Omental fat pad (tissue), 4 donors: ENCODE data around the gene MYADM. TPM values are rescaled to one million over a fixed set of nuclear protein-coding genes. Genes with fewer than 3 reads are reported as not detected.
"Not testable (repeated sequence)": the region's sequence is repeated elsewhere in the genome, so short reads cannot be mapped to it uniquely, and the experiment has no call there.

ENCODE experiments used
- ATAC-seq: fragments of 150-250 bp; one replicate; pipeline ENCODE4 v1.9.1; 2016; ENCODE audit warnings: mild to moderate bottlenecking, moderate library complexity; ENCODE audit not compliant: low FRiP score
- DNase-seq: peaks from one replicate; pipeline ENCODE4 v3.0.0-alpha.2; 2019; ENCODE audit warnings: low spot score
- total RNA-seq, 4 donors: library from RNA; depleted of rRNA; stranded (reverse); fragments of >200 nt; gene quantifications; one replicate each; pipeline ENCODE4 v1.1.0, GENCODE V29; 2016
- TF ChIP-seq, protein P1 (sequence below), 3 donors: fragments of 450-650 bp; IDR thresholded peaks; one replicate each; pipeline ENCODE4 v1.5.1; 2016 to 2017; ENCODE audit warnings: antibody characterized with exemption in 3 of 3, mild to moderate bottlenecking in 3 of 3, moderate library complexity in 2 of 3

MYADM gene
- total RNA-seq, 4 donors from 2014 or later, result 50.6 to 346 (median 97.8) TPM

DNA sequence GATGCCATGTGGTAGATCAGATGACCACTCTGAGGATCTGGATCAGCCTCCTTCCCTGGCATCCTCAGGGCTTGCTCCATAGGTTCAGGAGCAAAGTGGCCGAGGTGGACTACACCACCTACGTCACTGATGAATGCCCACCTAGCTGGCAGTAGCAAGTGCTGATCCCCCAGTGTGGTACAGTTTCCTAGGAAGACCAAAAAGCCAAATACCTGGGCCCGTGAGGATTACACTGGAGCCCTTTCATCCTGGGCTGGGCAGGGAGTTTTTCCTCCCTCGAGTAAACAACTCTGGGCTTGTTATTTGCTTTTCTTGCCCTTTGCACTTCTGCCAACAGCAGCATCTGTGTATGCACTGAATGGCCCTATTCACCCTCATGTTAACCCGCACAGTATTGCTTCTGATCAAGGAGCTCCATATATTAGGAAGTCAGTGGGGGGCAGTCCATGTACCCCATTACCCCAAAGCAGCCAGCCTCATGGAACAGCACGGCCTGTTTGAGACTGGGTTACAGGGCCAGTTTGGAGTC, 3.3 kb upstream of the MYADM start:
- DNase-seq (no peak), ATAC-seq (no peak)
- TF ChIP-seq, protein P1, sequence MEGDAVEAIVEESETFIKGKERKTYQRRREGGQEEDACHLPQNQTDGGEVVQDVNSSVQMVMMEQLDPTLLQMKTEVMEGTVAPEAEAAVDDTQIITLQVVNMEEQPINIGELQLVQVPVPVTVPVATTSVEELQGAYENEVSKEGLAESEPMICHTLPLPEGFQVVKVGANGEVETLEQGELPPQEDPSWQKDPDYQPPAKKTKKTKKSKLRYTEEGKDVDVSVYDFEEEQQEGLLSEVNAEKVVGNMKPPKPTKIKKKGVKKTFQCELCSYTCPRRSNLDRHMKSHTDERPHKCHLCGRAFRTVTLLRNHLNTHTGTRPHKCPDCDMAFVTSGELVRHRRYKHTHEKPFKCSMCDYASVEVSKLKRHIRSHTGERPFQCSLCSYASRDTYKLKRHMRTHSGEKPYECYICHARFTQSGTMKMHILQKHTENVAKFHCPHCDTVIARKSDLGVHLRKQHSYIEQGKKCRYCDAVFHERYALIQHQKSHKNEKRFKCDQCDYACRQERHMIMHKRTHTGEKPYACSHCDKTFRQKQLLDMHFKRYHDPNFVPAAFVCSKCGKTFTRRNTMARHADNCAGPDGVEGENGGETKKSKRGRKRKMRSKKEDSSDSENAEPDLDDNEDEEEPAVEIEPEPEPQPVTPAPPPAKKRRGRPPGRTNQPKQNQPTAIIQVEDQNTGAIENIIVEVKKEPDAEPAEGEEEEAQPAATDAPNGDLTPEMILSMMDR (IDR thresholded peaks at IDR 0.05), result no peak

DNA sequence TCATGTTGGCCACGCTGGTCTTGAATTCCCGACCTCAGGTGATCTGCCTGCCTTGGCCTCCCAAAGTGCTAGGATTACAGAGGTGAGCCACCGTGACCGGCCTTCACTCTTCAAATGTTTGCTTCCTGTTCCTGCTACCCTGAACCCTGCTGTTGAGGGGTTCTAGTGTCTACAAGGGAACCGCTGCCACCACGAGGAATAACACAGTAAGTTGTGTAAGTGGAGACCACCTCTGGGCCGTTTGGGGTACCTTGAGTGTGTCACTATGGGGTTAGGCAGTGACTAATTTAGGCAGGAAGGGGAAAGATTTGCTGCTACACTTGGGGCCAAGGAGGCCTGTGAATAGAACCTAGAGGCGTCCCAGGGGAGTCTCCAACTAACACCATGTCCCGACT, 2.2 kb upstream of the MYADM start:
- ATAC-seq, result no peak
- DNase-seq, result no peak
- TF ChIP-seq, protein P1 (IDR thresholded peaks at IDR 0.05), result no peak

DNA sequence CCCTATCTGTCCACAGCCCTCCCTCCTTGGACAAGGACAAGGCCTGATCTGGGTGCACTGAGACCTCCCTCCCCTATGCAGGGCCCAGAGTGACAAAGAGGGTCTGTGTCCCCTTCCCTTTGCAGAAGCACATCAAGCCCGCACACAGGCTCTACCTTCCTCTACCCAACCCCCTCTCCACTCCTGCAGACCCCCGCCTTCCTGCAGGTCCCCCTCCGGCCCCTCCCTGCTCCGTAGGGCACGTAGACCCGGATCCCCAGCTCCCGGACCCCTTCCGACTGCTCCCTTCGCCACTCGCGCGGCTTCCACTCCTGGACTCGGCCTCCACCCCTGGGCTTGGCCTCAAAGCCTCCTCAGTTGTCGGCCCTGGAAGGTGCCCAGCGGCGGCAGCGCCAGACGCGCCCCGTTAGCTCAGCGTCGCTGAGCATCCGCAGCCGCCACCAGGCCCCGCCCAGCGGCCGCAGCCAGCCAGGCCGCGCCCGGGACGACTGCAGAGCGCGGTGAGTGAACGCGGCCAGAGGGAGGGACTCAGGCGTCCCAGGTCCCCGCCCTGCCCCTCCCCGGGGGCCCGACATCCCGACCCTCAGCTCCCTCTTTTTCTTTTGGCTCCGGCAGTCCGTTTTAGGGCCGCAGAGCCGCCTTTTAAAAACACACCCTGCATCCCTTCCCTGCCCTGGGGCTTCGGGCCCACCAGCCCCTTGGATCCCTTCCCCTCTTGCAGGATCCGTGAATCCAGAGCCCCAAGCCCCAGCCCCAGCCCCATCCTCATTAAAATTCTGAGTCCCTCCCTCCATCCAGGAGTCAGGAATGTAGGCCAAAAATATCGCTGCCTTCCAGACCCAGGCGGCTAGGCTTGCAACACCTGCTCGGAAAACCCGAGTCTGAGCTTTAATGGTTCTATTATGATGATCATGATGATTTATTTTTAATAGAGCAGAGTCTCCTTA, 1.5 kb upstream of the MYADM start:
- DNase-seq (no peak), ATAC-seq (no peak)
- TF ChIP-seq, protein P1 (IDR thresholded peaks at IDR 0.05), result no peak

DNA sequence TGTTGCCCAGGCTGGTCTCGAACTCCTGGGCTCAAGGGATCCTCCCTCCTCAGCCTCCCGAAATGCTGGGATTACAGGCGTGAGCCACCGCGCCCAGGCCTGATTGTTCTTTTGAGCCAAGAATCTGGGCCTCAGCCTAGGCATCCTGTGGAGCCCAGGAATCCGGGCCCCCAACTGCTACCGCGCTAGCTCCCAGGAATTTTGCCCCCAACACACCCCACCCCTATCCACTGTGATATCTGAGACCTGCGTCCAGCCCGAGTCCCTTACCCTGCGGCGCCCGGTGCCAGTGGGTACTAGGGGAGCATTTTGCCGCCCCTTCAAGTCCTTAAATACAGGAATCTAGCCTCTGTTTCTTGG, 838 bp upstream of the MYADM start:
- TF ChIP-seq, protein P1 (IDR thresholded peaks at IDR 0.05), result no peak
- no peak for DNase-seq
- no peak for ATAC-seq

DNA sequence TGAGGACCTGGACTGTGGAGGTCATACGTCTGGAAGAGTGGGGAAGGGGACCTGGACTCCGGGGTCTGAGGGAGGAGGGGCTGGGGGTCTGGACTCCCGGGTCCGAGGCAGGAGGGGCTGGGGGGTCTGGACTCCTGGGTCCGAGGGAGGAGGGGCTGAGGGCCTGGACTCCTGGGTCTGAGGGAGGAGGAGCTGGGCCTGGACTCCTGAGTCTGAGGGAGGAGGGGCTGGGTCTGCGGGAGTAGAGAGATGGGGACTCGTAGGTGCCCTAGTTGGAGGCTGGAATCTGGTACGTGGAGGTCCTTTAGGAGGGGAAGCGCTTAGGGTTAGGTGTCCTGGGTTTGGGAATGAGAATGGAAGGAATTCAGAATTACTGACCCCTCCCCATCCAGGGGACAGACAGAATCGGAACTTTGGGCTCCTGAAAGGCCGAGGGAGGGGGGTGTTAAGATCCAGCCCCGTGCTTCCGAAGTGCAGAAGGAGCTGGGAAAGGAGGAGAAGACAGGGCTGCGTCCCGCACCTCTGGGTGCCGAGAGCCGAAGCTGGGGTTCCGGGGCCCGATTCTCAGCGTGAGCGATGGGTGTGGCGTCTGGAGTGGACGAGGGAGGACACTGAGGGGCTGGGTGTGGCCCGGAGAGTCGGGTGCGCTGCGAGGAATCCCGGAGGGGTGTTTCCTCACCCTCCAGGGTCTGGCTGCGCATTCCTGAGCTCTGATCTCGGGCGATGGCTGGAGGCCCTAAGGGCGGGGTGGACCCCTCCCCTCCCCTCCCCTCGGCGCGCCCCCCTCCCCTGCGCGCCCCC, 608 bp downstream of the MYADM start:
- ATAC-seq (peak; percentile 13), DNase-seq (no peak)
- TF ChIP-seq, protein P1 (IDR thresholded peaks at IDR 0.05), result no peak

DNA sequence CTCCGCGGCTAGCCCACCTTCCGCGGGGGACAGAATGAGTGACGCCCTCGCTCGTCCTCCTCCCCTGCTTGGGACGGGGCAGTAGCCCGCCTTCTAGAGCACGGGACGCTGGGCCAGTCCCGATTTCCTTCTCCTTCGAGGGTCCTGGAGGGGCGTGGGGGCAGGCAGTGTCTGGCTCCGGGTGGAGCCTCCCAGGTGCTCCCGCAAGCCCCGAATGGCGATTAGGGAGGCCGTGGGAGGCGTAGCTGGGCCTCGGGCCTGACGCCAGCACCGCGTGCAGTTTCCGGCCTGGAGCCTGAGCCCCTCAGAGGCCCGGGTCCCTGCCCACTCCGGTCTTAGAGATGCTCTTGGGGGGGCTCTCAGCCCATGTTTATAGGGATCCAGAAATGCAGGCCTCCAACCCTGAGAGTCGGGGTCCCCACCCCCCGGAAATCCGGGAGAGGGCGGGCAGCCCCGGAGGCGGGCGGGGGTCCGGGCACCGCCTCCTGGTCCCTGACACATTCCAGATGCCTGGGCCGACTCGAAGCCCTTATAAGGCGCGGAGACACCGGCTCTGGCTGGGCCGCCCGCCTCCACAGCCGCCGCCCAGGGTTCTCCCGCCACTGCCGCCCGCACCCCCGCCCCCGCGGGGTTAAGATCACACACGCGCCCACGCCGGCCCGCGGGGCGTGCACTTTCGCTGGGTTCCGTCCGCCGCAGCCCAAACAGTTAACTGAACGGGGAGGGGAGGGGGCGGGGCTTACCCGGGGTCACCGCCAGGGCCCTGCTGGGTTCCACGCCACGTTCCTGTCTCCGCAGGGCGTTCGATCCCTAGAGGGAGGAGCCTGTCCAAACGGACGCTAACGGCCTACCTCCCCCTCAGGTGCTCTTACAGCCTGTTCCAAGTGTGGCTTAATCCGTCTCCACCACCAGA, 1.5 kb downstream of the MYADM start:
- DNase-seq (peak; percentile 74), ATAC-seq (peak; percentile 78)
- TF ChIP-seq, protein P1 (IDR thresholded peaks at IDR 0.05), result no peak

DNA sequence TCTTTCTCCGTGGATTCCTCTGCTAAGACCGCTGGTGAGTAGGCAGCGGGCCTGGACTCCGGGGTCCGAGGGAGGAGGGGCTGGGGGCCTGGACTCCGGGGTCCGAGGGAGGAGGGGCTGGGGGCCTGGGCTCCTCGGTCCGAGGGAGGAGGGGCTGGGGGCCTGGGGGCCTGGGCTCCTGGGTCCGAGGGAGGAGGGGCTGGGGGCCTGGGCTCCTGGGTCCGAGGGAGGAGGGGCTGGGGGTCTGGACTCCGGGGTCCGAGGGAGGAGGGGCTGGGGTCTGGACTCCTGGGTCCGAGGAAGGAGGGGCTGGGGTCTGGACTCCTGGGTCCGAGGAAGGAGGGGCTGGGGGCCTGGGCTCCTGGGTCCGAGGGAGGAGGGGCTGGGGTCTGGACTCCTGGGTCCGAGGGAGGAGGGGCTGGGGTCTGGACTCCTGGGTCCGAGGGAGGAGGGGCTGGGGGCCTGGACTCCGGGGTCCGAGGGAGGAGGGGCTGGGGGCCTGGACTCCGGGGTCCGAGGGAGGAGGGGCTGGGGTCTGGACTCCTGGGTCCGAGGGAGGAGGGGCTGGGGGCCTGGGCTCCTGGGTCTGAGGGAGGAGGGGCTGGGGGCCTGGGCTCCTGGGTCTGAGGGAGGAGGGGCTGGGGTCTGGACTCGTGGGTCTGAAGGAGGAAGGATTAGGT, 2.3 kb downstream of the MYADM start:
- DNase-seq, ATAC-seq: not testable (repeated sequence)
